IMR-90 (cell line): ENCODE measurements around the gene DENND5A. TPM values are rescaled to one million over a fixed set of nuclear protein-coding genes. Genes with fewer than 3 reads are reported as not detected.

Experiments
- ATAC-seq: fragments of 200-7000 bp; cut with Tn5 transposase; 2 replicates; pipeline ENCODE4 v1.9.1; 2020; ENCODE audit warnings: low read depth, mild to moderate bottlenecking, moderate library complexity
- BruUV-seq: library from RNA; stranded (reverse); fragments of 400-500 nt; replicated peaks from 2 replicates; lab custom pipeline; 2021; lab: Mats Ljungman, UMichigan
- CTCF ChIA-PET: fragments of 300-600 bp; formaldehyde crosslinking; extraction: SDS; loops from one replicate; lab custom pipeline; 2021; ENCODE audit warnings: antibody characterized with exemption; lab: Yijun Ruan, JAX
- POLR2A ChIA-PET: fragments of 300-600 bp; sonication (Branson Sonifier 250); formaldehyde crosslinking; loops from one replicate; lab custom pipeline; 2022; ENCODE audit warnings: antibody characterized with exemption; ENCODE audit not compliant: unreplicated experiment; lab: Charles Lee
- DNase-seq: peaks from one replicate; pipeline ENCODE4 v3.0.0; 2013
- H2AFZ ChIP-seq: replicated peaks from 2 replicates; pipeline ENCODE3; 2013; ENCODE audit warnings: low read length, mild to moderate bottlenecking; ENCODE audit not compliant: poor library complexity
- H2AK5ac ChIP-seq: 2 replicates; pipeline ENCODE4 v1.6.1; 2013; ENCODE audit warnings: low read depth, low read length, inconsistent platforms
- H2AK9ac ChIP-seq: replicated peaks from 2 replicates; pipeline ENCODE3; 2013; ENCODE audit warnings: mild to moderate bottlenecking, low read depth, low read length, moderate library complexity; ENCODE audit not compliant: poor library complexity
- H2BK120ac ChIP-seq: 2 replicates; pipeline ENCODE4 v1.6.1; 2013; ENCODE audit warnings: low read depth, low read length, inconsistent platforms
- H2BK15ac ChIP-seq: 3 replicates; pipeline ENCODE4 v1.6.1; 2013; ENCODE audit warnings: low read depth, low read length, inconsistent platforms
- H2BK20ac ChIP-seq: 2 replicates; pipeline ENCODE4 v1.6.1; 2013; ENCODE audit warnings: low read depth, mild to moderate bottlenecking, inconsistent platforms, low read length, moderate library complexity
- H2BK5ac ChIP-seq: 2 replicates; pipeline ENCODE4 v1.6.1; 2013; ENCODE audit warnings: mild to moderate bottlenecking, low read depth, low read length, inconsistent platforms; ENCODE audit not compliant: poor library complexity, severe bottlenecking
- H3K14ac ChIP-seq: replicated peaks from 2 replicates; pipeline ENCODE4 v1.6.1; 2013; ENCODE audit warnings: low read depth, low read length, inconsistent platforms
- H3K18ac ChIP-seq: 2 replicates; pipeline ENCODE4 v1.6.1; 2013; ENCODE audit warnings: low read depth, low read length, control low read depth
- H3K23ac ChIP-seq: 2 replicates; pipeline ENCODE4 v1.6.1; 2013; ENCODE audit warnings: low read depth, low read length, inconsistent platforms
- H3K27ac ChIP-seq: 2 replicates; pipeline ENCODE4 v1.5.1; 2013; ENCODE audit warnings: mild to moderate bottlenecking, control low read depth, low read length; ENCODE audit not compliant: insufficient read depth
- H3K27me3 ChIP-seq: 2 replicates; pipeline ENCODE4 v1.6.1; 2013; ENCODE audit warnings: low read length; ENCODE audit not compliant: control insufficient read depth, insufficient read depth
- H3K36me3 ChIP-seq: 2 replicates; pipeline ENCODE4 v1.6.1; 2013; ENCODE audit warnings: low read length, mixed read lengths; ENCODE audit not compliant: control insufficient read depth, insufficient read depth
- H3K4ac ChIP-seq: 2 replicates; pipeline ENCODE4 v1.6.1; 2013; ENCODE audit warnings: low read depth, low read length, inconsistent platforms
- H3K4me1 ChIP-seq: 2 replicates; pipeline ENCODE4 v1.6.1; 2013; ENCODE audit warnings: low read length, mixed read lengths; ENCODE audit not compliant: control insufficient read depth, insufficient read depth
- H3K4me2 ChIP-seq: 2 replicates; pipeline ENCODE4 v1.6.1; 2013; ENCODE audit warnings: low read depth, mild to moderate bottlenecking, control low read depth, low read length, moderate library complexity
- H3K4me3 ChIP-seq: 2 replicates; pipeline ENCODE4 v1.5.1; 2013; ENCODE audit warnings: low read depth, mild to moderate bottlenecking, control low read depth, low read length, moderate library complexity; ENCODE audit not compliant: insufficient read depth
- H3K56ac ChIP-seq: 2 replicates; pipeline ENCODE4 v1.6.1; 2013; ENCODE audit warnings: low read length, inconsistent platforms; ENCODE audit not compliant: insufficient read depth; ENCODE audit errors: extremely low read depth
- H3K79me1 ChIP-seq, 2 experiments: 2 replicates each; pipeline ENCODE4 v1.6.1; 2013; ENCODE audit warnings: low read length in 2 of 2, inconsistent platforms in 1 of 2, low read depth in 1 of 2
- H3K9ac ChIP-seq: 2 replicates; pipeline ENCODE4 v1.6.1; 2013; ENCODE audit warnings: low read depth, low read length, control low read depth
- H3K9me1 ChIP-seq: 2 replicates; pipeline ENCODE4 v1.6.1; 2013; ENCODE audit warnings: low read length, inconsistent platforms; ENCODE audit not compliant: insufficient read depth
- H3K9me3 ChIP-seq: 2 replicates; pipeline ENCODE4 v1.6.1; 2013; ENCODE audit warnings: low read length; ENCODE audit not compliant: control insufficient read depth, insufficient read depth
- H4K20me1 ChIP-seq: 2 replicates; pipeline ENCODE4 v1.6.1; 2013; ENCODE audit warnings: low read length, inconsistent platforms; ENCODE audit not compliant: insufficient read depth
- H4K5ac ChIP-seq: 2 replicates; pipeline ENCODE4 v1.6.1; 2013; ENCODE audit warnings: mild to moderate bottlenecking, low read depth, low read length, control low read depth
- H4K8ac ChIP-seq, 2 experiments: 2 replicates each; pipeline ENCODE4 v1.6.1; 2013; ENCODE audit warnings: low read depth in 2 of 2, low read length in 2 of 2, control low read depth in 1 of 2, inconsistent platforms in 1 of 2
- H4K91ac ChIP-seq: 2 replicates; pipeline ENCODE4 v1.6.1; 2013; ENCODE audit warnings: low read depth, low read length, inconsistent platforms; ENCODE audit not compliant: insufficient read depth
- MAFK ChIP-seq: IDR thresholded peaks from 2 replicates; pipeline ENCODE4 v1.6.1; 2012; ENCODE audit warnings: low read depth, low read length, improper control_type of control experiment
- NFE2L2 ChIP-seq: fragments of 150-350 bp; IDR thresholded peaks from 2 replicates; pipeline ENCODE4 v1.6.1; 2016; ENCODE audit warnings: low read depth, mild to moderate bottlenecking, low read length
- RFX5 ChIP-seq: IDR thresholded peaks from 2 replicates; pipeline ENCODE4 v1.8.0; 2012; ENCODE audit warnings: low read depth, mild to moderate bottlenecking, low read length, moderate library complexity
- SMC3 ChIP-seq: fragments of 150-350 bp; IDR thresholded peaks from 2 replicates; pipeline ENCODE4 v1.6.1; 2016; ENCODE audit warnings: low read depth, mild to moderate bottlenecking, antibody characterized with exemption, low read length, moderate library complexity
- USF2 ChIP-seq: fragments of 150-350 bp; IDR thresholded peaks from 2 replicates; pipeline ENCODE4 v1.6.1; 2017; ENCODE audit warnings: mild to moderate bottlenecking, antibody characterized with exemption, low read length, low read depth
- WGBS, 2 experiments: methylation state at CpG; one replicate each; pipeline versions ENCODE4 v1.1.5 to v1.1.7; 2013; ENCODE audit warnings: missing lambda C conversion rate in 2 of 2; ENCODE audit not compliant: insufficient read length in 1 of 2; ENCODE audit errors: extremely low coverage in 2 of 2; 5-methylcytosine and 5-hydroxymethylcytosine counted together
- dilution Hi-C: fragments of 300-500 bp; cut with HindIII; formaldehyde crosslinking; loops from one replicate; pipeline ENCODE4 v1.14.3; 2018; ENCODE audit warnings: low sequenced_read_pairs; ENCODE audit not compliant: unreplicated experiment
- in situ Hi-C: fragments of 300-500 bp; cut with MboI; formaldehyde crosslinking; loops from 3 replicates; pipeline ENCODE4 v1.14.3; 2019; ENCODE audit warnings: low sequenced_read_pairs, inconsistent platforms, mixed read lengths
- intact Hi-C: fragments of 100-400 bp; cut with micrococcal nuclease; formaldehyde crosslinking; loops from 2 replicates; pipeline ENCODE4 v1.10.0; 2022
- polyA plus RNA-seq, 3 experiments: library from polyadenylated mRNA; depleted of rRNA; stranded (reverse); fragments of >200 nt; gene quantifications; 2 replicates each; pipeline ENCODE4 v1.2.3, GENCODE V29; 2012; ENCODE audit warnings: low replicate concordance in 1 of 3
- total RNA-seq: library from RNA; depleted of rRNA; stranded (reverse); fragments of >200 nt; gene quantifications from 2 replicates; pipeline ENCODE4 v1.2.3, GENCODE V29; 2012

DENND5A gene
- total and polyA plus RNA-seq, 2 of the 4 experiments (the other 2 are of a cell fraction) = 179 to 192 TPM

GRCh38 chr11:9302448-9302847 lies 37.3 kb upstream of the DENND5A start:
- Histone ChIP-seq H3K4ac (peak overlapping the region; percentile 58; the same call in 1 of the 2 replicates), H2AK9ac (no peak overlapping the region), H3K9me3 (no peaks in the 10 kb centered on the region), H3K27ac (peak overlapping the region; percentile 80; the same call in 1 of the 2 replicates), H3K18ac (peak overlapping the region; percentile 91; the same call in 1 of the 2 replicates), H3K23ac (no peak overlapping the region), H2BK20ac (no peak overlapping the region), H3K14ac (no peak overlapping the region), H3K56ac (no peak overlapping the region), H3K9me1 (no peaks in the 10 kb centered on the region; the same call in 1 of the 2 replicates), H3K27me3 (no peaks in the 10 kb centered on the region), H3K36me3 (peaks cover 8% of the 10 kb centered on the region), H3K4me3 (no peak overlapping the region), H2BK120ac (no peak overlapping the region), H3K4me2 (peak overlapping the region; percentile 30; the same call in 1 of the 2 replicates), H4K8ac (peak overlapping the region in 1 of 2 experiments; percentile 52; a peak in 3 of 4 replicates), H3K79me1 (peaks cover 14 to 50% of the 10 kb centered on the region in 2 experiments; a peak in 3 of 4 replicates), H3K4me1 (peaks cover 3% of the 10 kb centered on the region; the same call in 1 of the 2 replicates), H3K9ac (no peak overlapping the region), H2AK5ac (no peak overlapping the region), H2AFZ (no peak overlapping the region), H2BK5ac (peak overlapping the region; percentile 71), H4K20me1 (peaks cover 3% of the 10 kb centered on the region; the same call in 1 of the 2 replicates), H2BK15ac (no peak overlapping the region), H4K91ac (no peak overlapping the region), H4K5ac (no peak overlapping the region; the same call in 1 of the 2 replicates)
- ATAC-seq = peak; percentile 88
- dilution Hi-C loops = no loop called here
- WGBS, 2 experiments = no CpG with 5 or more reads among the region's 3 CpGs
- in situ Hi-C loops = no loop called here
- intact Hi-C loops = no loop called here
- POLR2A ChIA-PET = interaction anchor here (0.6 kb wide), 1 partner anchor 8 kb away, joined by 3 read pairs; no protein-coding TSS in a partner anchor
- CTCF ChIA-PET = interaction anchor here (1.3 kb wide), 1 partner anchor 17 kb away, joined by 6 read pairs; no protein-coding TSS in a partner anchor
- DNase-seq = peak; percentile 59
- TF ChIP-seq NFE2L2 (peak; percentile 68; the same call in 1 of the 2 replicates), USF2 (no peak), SMC3 (no peak), RFX5 (no peak), MAFK (peak; percentile 61)
- BruUV-seq = no TSS peak
